AG09309 (cell line): ENCODE results near the gene HACE1.
"Not testable (repeated sequence)": the region's sequence is repeated elsewhere in the genome, so short reads cannot be mapped to it uniquely, and the experiment has no call there.

Source experiments
- DNase-seq: peaks from one replicate; pipeline ENCODE4 v3.0.0-alpha.2; 2010; ENCODE audit warnings: low read depth
- H3K4me3 ChIP-seq: 2 replicates; pipeline ENCODE4 v1.5.1; 2011; ENCODE audit warnings: mild to moderate bottlenecking, low read depth, low read length, moderate library complexity; ENCODE audit not compliant: control insufficient read depth
- TF ChIP-seq, protein P1 (sequence below): IDR thresholded peaks from 2 replicates; pipeline ENCODE4 v1.5.1; 2011; ENCODE audit warnings: mild to moderate bottlenecking, low read depth, low read length, inconsistent platforms; ENCODE audit not compliant: insufficient read depth, control insufficient read depth; ENCODE audit errors: missing control alignments

Gene HACE1

DNA sequence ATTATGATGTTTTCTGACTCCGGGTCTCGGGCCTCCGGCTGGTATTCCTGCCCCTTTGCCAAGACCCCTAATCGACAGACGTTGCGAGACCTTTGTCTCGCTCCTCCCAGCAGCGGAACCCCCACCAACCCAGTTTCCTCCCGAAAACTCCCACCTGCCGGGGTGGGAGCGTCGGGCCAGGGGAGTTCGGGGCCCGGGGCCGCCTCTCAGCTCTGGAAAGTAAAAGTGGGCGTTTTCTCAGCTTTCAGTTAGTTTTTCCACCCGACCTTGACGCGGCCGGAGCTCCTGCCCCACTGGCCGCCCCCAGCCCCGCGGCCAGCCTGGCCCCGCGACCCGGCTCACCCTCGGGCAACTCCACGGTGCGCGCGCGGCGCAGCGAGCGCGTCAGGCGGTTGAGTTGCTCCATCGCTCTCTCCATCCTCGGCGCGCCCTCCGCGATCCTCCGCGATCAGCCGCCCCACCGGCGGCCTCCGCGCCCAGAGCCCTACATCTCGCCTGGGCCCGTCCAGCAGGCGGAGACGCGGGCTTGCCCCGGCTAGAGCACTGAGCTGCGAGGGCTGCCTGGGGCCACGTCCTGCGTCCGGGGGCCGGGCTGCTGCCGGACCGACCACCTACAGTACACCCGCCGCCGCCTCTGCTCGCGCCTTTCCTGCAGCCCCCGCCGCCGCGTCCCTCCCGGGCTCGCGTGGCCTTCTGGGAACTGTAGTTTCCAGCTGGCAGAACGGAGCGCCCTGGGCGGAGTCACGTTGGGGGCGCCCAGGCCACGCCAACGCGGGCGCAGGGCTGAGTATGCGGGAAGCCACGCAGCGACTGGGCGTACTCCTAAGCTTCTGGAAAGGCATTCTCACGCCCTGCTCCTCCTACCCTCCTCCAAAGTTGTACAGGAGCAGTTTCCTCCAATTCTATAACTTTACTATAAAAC, at the start of gene HACE1:
TSS of gene HACE1 (minus strand) at position 695 of the 922 bp plus-strand sequence. CDS start at position 418, 277 bp downstream.
- H3K4me3 ChIP-seq: peak within 1 kb of the TSS; percentile 95
- DNase-seq: peak; percentile 47
- TF ChIP-seq, protein P1, sequence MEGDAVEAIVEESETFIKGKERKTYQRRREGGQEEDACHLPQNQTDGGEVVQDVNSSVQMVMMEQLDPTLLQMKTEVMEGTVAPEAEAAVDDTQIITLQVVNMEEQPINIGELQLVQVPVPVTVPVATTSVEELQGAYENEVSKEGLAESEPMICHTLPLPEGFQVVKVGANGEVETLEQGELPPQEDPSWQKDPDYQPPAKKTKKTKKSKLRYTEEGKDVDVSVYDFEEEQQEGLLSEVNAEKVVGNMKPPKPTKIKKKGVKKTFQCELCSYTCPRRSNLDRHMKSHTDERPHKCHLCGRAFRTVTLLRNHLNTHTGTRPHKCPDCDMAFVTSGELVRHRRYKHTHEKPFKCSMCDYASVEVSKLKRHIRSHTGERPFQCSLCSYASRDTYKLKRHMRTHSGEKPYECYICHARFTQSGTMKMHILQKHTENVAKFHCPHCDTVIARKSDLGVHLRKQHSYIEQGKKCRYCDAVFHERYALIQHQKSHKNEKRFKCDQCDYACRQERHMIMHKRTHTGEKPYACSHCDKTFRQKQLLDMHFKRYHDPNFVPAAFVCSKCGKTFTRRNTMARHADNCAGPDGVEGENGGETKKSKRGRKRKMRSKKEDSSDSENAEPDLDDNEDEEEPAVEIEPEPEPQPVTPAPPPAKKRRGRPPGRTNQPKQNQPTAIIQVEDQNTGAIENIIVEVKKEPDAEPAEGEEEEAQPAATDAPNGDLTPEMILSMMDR: peak; percentile 21

- no peak overlapping the region for H3K4me3 ChIP-seq
- DNase-seq: no peak
- TF ChIP-seq, protein P1: no peak
Measured at GRCh38 chr6:104908888-104909525, 49.3 kb upstream of the HACE1 start.

- H3K4me3 ChIP-seq: no peak overlapping the region
- no peak for DNase-seq
- TF ChIP-seq, protein P1: no peak
Measured at GRCh38 chr6:104908031-104908887, 48.5 kb upstream of the HACE1 start.

GRCh38 chr6:104898893-104899292, 39.2 kb upstream of the HACE1 start:
- H3K4me3 ChIP-seq, DNase-seq: not testable (repeated sequence)

DNA sequence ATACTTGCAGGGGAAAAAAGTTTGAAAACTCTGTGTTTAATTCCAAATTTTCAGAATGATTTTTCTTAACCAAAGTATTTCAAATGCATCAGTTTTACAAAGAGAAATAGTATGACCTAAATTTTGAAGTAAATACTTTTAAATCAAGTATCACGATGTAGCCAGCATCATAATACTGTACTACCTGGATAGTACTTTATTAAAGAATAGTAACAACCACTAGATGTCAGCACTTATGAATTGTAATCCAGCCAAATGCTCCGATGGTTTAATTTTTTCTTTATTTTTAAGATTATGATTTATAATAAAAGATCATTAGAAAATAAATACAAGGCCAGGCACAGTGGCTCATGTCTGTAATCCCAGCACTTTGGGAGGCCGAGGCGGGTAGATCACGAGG, 37.2 kb upstream of the HACE1 start:
- no peak for DNase-seq

GRCh38 chr6:104888066-104888465, 28.3 kb upstream of the HACE1 start:
- no peak overlapping the region for H3K4me3 ChIP-seq
- TF ChIP-seq, protein P1: no peak
- DNase-seq: no peak

More for the DNA sequence above, 37.2 kb upstream of the HACE1 start:
- TF ChIP-seq, protein P1: peak; percentile 5
- no peak overlapping the region for H3K4me3 ChIP-seq
